Measurements from ENCODE around the gene SRP54.
A peak's percentile ranks its signal among the peaks of the same experiment; 100 is the strongest.
"Not testable (repeated sequence)": the region's sequence is repeated elsewhere in the genome, so short reads cannot be mapped to it uniquely, and the experiment has no call there.

Gene SRP54

GRCh38 chr14:35001621-35002020, 18.8 kb downstream of the SRP54 start:
- H3K4me1 ChIP-seq (ENCODE audit: insufficient read depth, low read length) = peaks cover 2% of the 10 kb centered on the region; the same call in 1 of the 2 replicates
- H3K36me3 ChIP-seq (ENCODE audit: insufficient read depth, low read length) = 0 out of 2 replicates have a peak, but pooled peaks cover 4% of the 10 kb centered on the region
- H3K9ac ChIP-seq (ENCODE audit: low read depth, low read length) = no peak overlapping the region
- H3K9me3 ChIP-seq (ENCODE audit: control insufficient read depth, insufficient read depth, low read length) = no peaks in the 10 kb centered on the region

- Histone ChIP-seq H3K4me1 (ENCODE audit: insufficient read depth, low read length) (no peaks in the 10 kb centered on the region), H3K36me3 (ENCODE audit: insufficient read depth, low read length) (peaks cover 4% of the 10 kb centered on the region; the same call in 1 of the 2 replicates), H3K9me3 (ENCODE audit: control insufficient read depth, insufficient read depth, low read length) (no peaks in the 10 kb centered on the region), H3K9ac (ENCODE audit: low read depth, low read length) (no peak overlapping the region)
These were observed 22.0 kb downstream of the SRP54 start for GRCh38 chr14:35004839-35005238.

- H3K36me3 ChIP-seq (ENCODE audit: insufficient read depth, low read length) = peaks cover 11% of the 10 kb centered on the region; the same call in 1 of the 2 replicates
- no peaks in the 10 kb centered on the region for H3K4me1 ChIP-seq (ENCODE audit: insufficient read depth, low read length)
- no peak overlapping the region for H3K9ac ChIP-seq (ENCODE audit: low read depth, low read length)
- no peaks in the 10 kb centered on the region for H3K9me3 ChIP-seq (ENCODE audit: control insufficient read depth, insufficient read depth, low read length)
These were observed 33.8 kb downstream of the SRP54 start for GRCh38 chr14:35016568-35016967.

- H3K9me3 ChIP-seq (ENCODE audit: control insufficient read depth, insufficient read depth, low read length) = no peaks in the 10 kb centered on the region
- H3K9ac ChIP-seq (ENCODE audit: low read depth, low read length) = no peak overlapping the region
- no peaks in the 10 kb centered on the region for H3K4me1 ChIP-seq (ENCODE audit: insufficient read depth, low read length)
- peaks cover 13% of the 10 kb centered on the region; the same call in 1 of the 2 replicates for H3K36me3 ChIP-seq (ENCODE audit: insufficient read depth, low read length)
These were observed 37.9 kb downstream of the SRP54 start for GRCh38 chr14:35020713-35021112.

GRCh38 chr14:35028435-35028834, 45.6 kb downstream of the SRP54 start:
- H3K4me1 ChIP-seq (ENCODE audit: insufficient read depth, low read length) = no peaks in the 10 kb centered on the region
- no peak overlapping the region for H3K9ac ChIP-seq (ENCODE audit: low read depth, low read length)
- H3K9me3 ChIP-seq (ENCODE audit: control insufficient read depth, insufficient read depth, low read length) = peaks cover 4% of the 10 kb centered on the region; the same call in 1 of the 2 replicates
- peaks cover 3% of the 10 kb centered on the region; the same call in 1 of the 2 replicates for H3K36me3 ChIP-seq (ENCODE audit: insufficient read depth, low read length)

- Histone ChIP-seq H3K9me3 (ENCODE audit: control insufficient read depth, insufficient read depth, low read length) (peaks cover 6% of the 10 kb centered on the region; the same call in 1 of the 2 replicates), H3K9ac (ENCODE audit: low read depth, low read length) (no peak overlapping the region), H3K36me3 (ENCODE audit: insufficient read depth, low read length) (peaks cover 3% of the 10 kb centered on the region; the same call in 1 of the 2 replicates), H3K4me1 (ENCODE audit: insufficient read depth, low read length) (no peaks in the 10 kb centered on the region)
These were observed 49.8 kb downstream of the SRP54 start for GRCh38 chr14:35032562-35032961.

- Histone ChIP-seq H3K4me1 (ENCODE audit: insufficient read depth, low read length) (no peaks in the 10 kb centered on the region), H3K36me3 (ENCODE audit: insufficient read depth, low read length) (peaks cover 3% of the 10 kb centered on the region; the same call in 1 of the 2 replicates), H3K9me3 (ENCODE audit: control insufficient read depth, insufficient read depth, low read length) (peaks cover 6% of the 10 kb centered on the region; the same call in 1 of the 2 replicates)
These were observed 51.6 kb downstream of the SRP54 start for GRCh38 chr14:35034440-35034833.

GRCh38 chr14:35034944-35035554, 52.3 kb downstream of the SRP54 start:
- H3K4me1 ChIP-seq (ENCODE audit: insufficient read depth, low read length); H3K36me3 ChIP-seq (ENCODE audit: insufficient read depth, low read length); H3K9me3 ChIP-seq (ENCODE audit: control insufficient read depth, insufficient read depth, low read length); H3K9ac ChIP-seq (ENCODE audit: low read depth, low read length): not testable (repeated sequence)

More at GRCh38 chr14:35034440-35034833, 51.6 kb downstream of the SRP54 start:
- no peak overlapping the region for H3K9ac ChIP-seq (ENCODE audit: low read depth, low read length)

- not testable (repeated sequence) for H3K9me3 ChIP-seq (ENCODE audit: control insufficient read depth, insufficient read depth, low read length); H3K9ac ChIP-seq (ENCODE audit: low read depth, low read length); H3K4me1 ChIP-seq (ENCODE audit: insufficient read depth, low read length); H3K36me3 ChIP-seq (ENCODE audit: insufficient read depth, low read length)
These were observed 55.5 kb downstream of the SRP54 start for GRCh38 chr14:35038312-35038711.

- Histone ChIP-seq H3K9me3 (ENCODE audit: control insufficient read depth, insufficient read depth, low read length) (no peaks in the 10 kb centered on the region), H3K36me3 (ENCODE audit: insufficient read depth, low read length) (no peaks in the 10 kb centered on the region), H3K9ac (ENCODE audit: low read depth, low read length) (no peak overlapping the region), H3K4me1 (ENCODE audit: insufficient read depth, low read length) (no peaks in the 10 kb centered on the region)
These were observed 59.8 kb downstream of the SRP54 start for GRCh38 chr14:35042632-35043031.

GRCh38 chr14:35043046-35043445, 60.3 kb downstream of the SRP54 start:
- no peaks in the 10 kb centered on the region for H3K36me3 ChIP-seq (ENCODE audit: insufficient read depth, low read length)
- H3K9me3 ChIP-seq (ENCODE audit: control insufficient read depth, insufficient read depth, low read length) = no peaks in the 10 kb centered on the region
- no peaks in the 10 kb centered on the region for H3K4me1 ChIP-seq (ENCODE audit: insufficient read depth, low read length)
- H3K9ac ChIP-seq (ENCODE audit: low read depth, low read length) = no peak overlapping the region

GRCh38 chr14:35044939-35045797, 62.4 kb downstream of the SRP54 start:
- no peaks in the 10 kb centered on the region for H3K36me3 ChIP-seq (ENCODE audit: insufficient read depth, low read length)
- H3K4me1 ChIP-seq (ENCODE audit: insufficient read depth, low read length) = no peaks in the 10 kb centered on the region
- peak overlapping the region; percentile 85 for H3K9ac ChIP-seq (ENCODE audit: low read depth, low read length)
- H3K9me3 ChIP-seq (ENCODE audit: control insufficient read depth, insufficient read depth, low read length) = no peaks in the 10 kb centered on the region

- no peaks in the 10 kb centered on the region for H3K9me3 ChIP-seq (ENCODE audit: control insufficient read depth, insufficient read depth, low read length)
- no peaks in the 10 kb centered on the region for H3K4me1 ChIP-seq (ENCODE audit: insufficient read depth, low read length)
- H3K36me3 ChIP-seq (ENCODE audit: insufficient read depth, low read length) = no peaks in the 10 kb centered on the region
- H3K9ac ChIP-seq (ENCODE audit: low read depth, low read length) = peak overlapping the region; percentile 85
These were observed 62.9 kb downstream of the SRP54 start for GRCh38 chr14:35045798-35046047.

GRCh38 chr14:35046048-35046750, 63.4 kb downstream of the SRP54 start, which contains the start of gene FAM177A1:
Gene FAM177A1, plus strand, starts transcription at chr14:35046272. Its CDS starts 192 bp downstream, at chr14:35046464.
- Histone ChIP-seq H3K9ac (ENCODE audit: low read depth, low read length) (peak within 1 kb of the TSS; percentile 91), H3K36me3 (ENCODE audit: insufficient read depth, low read length) (no peaks in the 10 kb centered on the region), H3K9me3 (ENCODE audit: control insufficient read depth, insufficient read depth, low read length) (no peaks in the 10 kb centered on the region), H3K4me1 (ENCODE audit: insufficient read depth, low read length) (no peaks in the 10 kb centered on the region)

All from ES-I3 (cell line).